Measurements from ENCODE around the gene CFAP53. TPM values are rescaled to one million over a fixed set of nuclear protein-coding genes. Genes with fewer than 3 reads are reported as not detected.
A peak's percentile ranks its signal among the peaks of the same experiment; 100 is the strongest.

Gene CFAP53
- total and polyA plus RNA-seq, 2 of the 13 experiments (the other 11 are each of a cell fraction or from before 2014, with no cell fraction given), result 0.05 to 0.07 TPM

- peak; percentile 20; the same call in 1 of the 2 replicates for TF ChIP-seq ZFP91 (CRISPR knock-in tag; IDR thresholded peaks at IDR 0.05; ENCODE audit: borderline replicate concordance)
Measured at GRCh38 chr18:50193796-50194630, 72.3 kb downstream of the CFAP53 start (continued).

GRCh38 chr18:50192995-50193795 lies 73.1 kb downstream of the CFAP53 start:
- Histone ChIP-seq H3K79me2 (ENCODE audit: insufficient read depth, low read length) (peaks cover 3% of the 10 kb centered on the region), H3K4me3 (replicated peaks in 1 of 3; ENCODE audit: insufficient read depth in 1 of 3, low read depth in 2 of 3, low read length in 3 of 3) (peak overlapping the region; percentile 73 to 90 (median 83); a peak in 5 of 6 replicates), H3K36me3 (replicated peaks in 1 of 2; ENCODE audit: control insufficient read depth in 1 of 2, insufficient read depth in 2 of 2, low read length in 2 of 2) (no peaks in the 10 kb centered on the region), H3K9me3 (ENCODE audit: low read length) (no peaks in the 10 kb centered on the region), H3K4me1 (ENCODE audit: insufficient read depth, low read length) (peaks cover 42% of the 10 kb centered on the region), H3K27me3 (ENCODE audit: control insufficient read depth in 1 of 2, insufficient read depth in 2 of 2, low read length in 2 of 2) (peaks cover 0 to 14% of the 10 kb centered on the region in 2 experiments; a peak in 3 of 5 replicates), H3K9ac (ENCODE audit: insufficient read depth, low read depth, low read length) (peak overlapping the region; percentile 36; the same call in 1 of the 2 replicates), H4K20me1 (ENCODE audit: insufficient read depth, low read length) (no peaks in the 10 kb centered on the region), H3K27ac (ENCODE audit: extremely low read length, insufficient read depth, low read length) (no peak overlapping the region), H2AFZ (ENCODE audit: low read length) (no peak overlapping the region), H3K4me2 (ENCODE audit: low read depth, low read length) (peak overlapping the region; percentile 96)
- DNase-seq (ENCODE audit: low spot score) (no peak), ATAC-seq (no peak; the same call in 2 of the 3 replicates), FAIRE-seq (no peak)
- BruUV-seq (replicated peaks), result TSS peak; percentile 38
- in situ Hi-C loops (cut with HindIII; ENCODE audit: extremely low pct_ligation_motif_present, low pct_unique_long_range_greater_than_20kb) (loop anchor here (10.0 kb wide), 1 partner anchor 278 kb away; no protein-coding TSS in a partner anchor), intact Hi-C loops (cut with micrococcal nuclease; ENCODE audit: unreplicated experiment) (no loop called here)
- CTCF ChIA-PET (ENCODE audit: low intra/inter-chr PET ratio, low total read pairs), result no interaction called here
- POLR2A ChIA-PET, result no interaction called here
- WGBS (ENCODE audit: low lambda C conversion rate), result 16% methylated on average over 13 of the region's 31 CpGs
- TF ChIP-seq ZEB1 (IDR thresholded peaks at IDR 0.05; ENCODE audit: insufficient replicate concordance, low read depth), result peak; percentile 15
- TF ChIP-seq KLF13 (CRISPR knock-in tag; IDR thresholded peaks at IDR 0.05), result 0 out of 2 replicates have a peak, but pooled peaks have one; percentile 45
- TF ChIP-seq ZFP91 (CRISPR knock-in tag; IDR thresholded peaks at IDR 0.05; ENCODE audit: borderline replicate concordance), result peak; percentile 52; the same call in 1 of the 2 replicates
- 0 out of 2 replicates have a peak, but pooled peaks have one; percentile 56 for TF ChIP-seq PRDM15 (CRISPR knock-in tag; IDR thresholded peaks at IDR 0.05)
- TF ChIP-seq MTA1 (CRISPR knock-in tag; IDR thresholded peaks at IDR 0.05; ENCODE audit: borderline replicate concordance), result no peak
- peak; percentile 23; the same call in 1 of the 2 replicates for TF ChIP-seq ZNF687 (CRISPR knock-in tag; IDR thresholded peaks at IDR 0.05)
